Bronchial epithelial cell (primary cell): ENCODE data around the gene NPHP1. TPM values are rescaled to one million over a fixed set of nuclear protein-coding genes. Genes with fewer than 3 reads are reported as not detected.

Source experiments
- DNase-seq: peaks from one replicate; pipeline ENCODE4 v3.0.0-alpha.2; 2010; ENCODE audit warnings: low read depth
- FAIRE-seq: peaks from 2 replicates; lab custom pipeline; 2011; peaks lifted over from hg19 to GRCh38; lab: Jason Lieb, UNC
- H3K27me3 ChIP-seq: 2 replicates; pipeline ENCODE4 v1.5.1; 2011; ENCODE audit warnings: low read length; ENCODE audit not compliant: control insufficient read depth, insufficient read depth
- H3K36me3 ChIP-seq: 2 replicates; pipeline ENCODE4 v1.5.1; 2011; ENCODE audit warnings: low read length; ENCODE audit not compliant: control insufficient read depth, insufficient read depth
- H3K4me3 ChIP-seq: 2 replicates; pipeline ENCODE4 v1.5.1; 2011; ENCODE audit warnings: mild to moderate bottlenecking, low read depth, low read length, control low read depth
- total RNA-seq: library from RNA; depleted of rRNA; stranded (reverse); fragments of >200 nt; gene quantifications from 2 replicates; pipeline ENCODE4 v1.2.1, GENCODE V29; 2014
- TF ChIP-seq, protein P1 (sequence below): IDR thresholded peaks from 2 replicates; pipeline ENCODE4 v1.5.1; 2011; ENCODE audit warnings: mild to moderate bottlenecking, moderate library complexity, low read length, control low read depth, inconsistent platforms; ENCODE audit not compliant: insufficient read depth, severe bottlenecking

Gene NPHP1
- total RNA-seq, 1 donor from 2014 or later = 1.6 TPM

GRCh38 chr2:110124038-110124825 is 80.6 kb downstream of the NPHP1 start:
- TF ChIP-seq, protein P1, sequence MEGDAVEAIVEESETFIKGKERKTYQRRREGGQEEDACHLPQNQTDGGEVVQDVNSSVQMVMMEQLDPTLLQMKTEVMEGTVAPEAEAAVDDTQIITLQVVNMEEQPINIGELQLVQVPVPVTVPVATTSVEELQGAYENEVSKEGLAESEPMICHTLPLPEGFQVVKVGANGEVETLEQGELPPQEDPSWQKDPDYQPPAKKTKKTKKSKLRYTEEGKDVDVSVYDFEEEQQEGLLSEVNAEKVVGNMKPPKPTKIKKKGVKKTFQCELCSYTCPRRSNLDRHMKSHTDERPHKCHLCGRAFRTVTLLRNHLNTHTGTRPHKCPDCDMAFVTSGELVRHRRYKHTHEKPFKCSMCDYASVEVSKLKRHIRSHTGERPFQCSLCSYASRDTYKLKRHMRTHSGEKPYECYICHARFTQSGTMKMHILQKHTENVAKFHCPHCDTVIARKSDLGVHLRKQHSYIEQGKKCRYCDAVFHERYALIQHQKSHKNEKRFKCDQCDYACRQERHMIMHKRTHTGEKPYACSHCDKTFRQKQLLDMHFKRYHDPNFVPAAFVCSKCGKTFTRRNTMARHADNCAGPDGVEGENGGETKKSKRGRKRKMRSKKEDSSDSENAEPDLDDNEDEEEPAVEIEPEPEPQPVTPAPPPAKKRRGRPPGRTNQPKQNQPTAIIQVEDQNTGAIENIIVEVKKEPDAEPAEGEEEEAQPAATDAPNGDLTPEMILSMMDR = no peak
- no peaks in the 10 kb centered on the region for H3K27me3 ChIP-seq
- DNase-seq (no peak), FAIRE-seq (no peak)
- no peak overlapping the region for H3K4me3 ChIP-seq
- H3K36me3 ChIP-seq = no peaks in the 10 kb centered on the region

- Histone ChIP-seq H3K36me3 (no peaks in the 10 kb centered on the region), H3K27me3 (peaks cover 1% of the 10 kb centered on the region), H3K4me3 (no peak overlapping the region)
- no peak for DNase-seq
- TF ChIP-seq, protein P1 = no peak
- no peak for FAIRE-seq
Observed at GRCh38 chr2:110121592-110121991, 83.2 kb downstream of the NPHP1 start.

GRCh38 chr2:110121052-110121334 is 83.8 kb downstream of the NPHP1 start:
- DNase-seq (no peak), FAIRE-seq (no peak)
- Histone ChIP-seq H3K36me3 (no peaks in the 10 kb centered on the region), H3K27me3 (peaks cover 1% of the 10 kb centered on the region), H3K4me3 (no peak overlapping the region)
- TF ChIP-seq, protein P1 = no peak

DNA sequence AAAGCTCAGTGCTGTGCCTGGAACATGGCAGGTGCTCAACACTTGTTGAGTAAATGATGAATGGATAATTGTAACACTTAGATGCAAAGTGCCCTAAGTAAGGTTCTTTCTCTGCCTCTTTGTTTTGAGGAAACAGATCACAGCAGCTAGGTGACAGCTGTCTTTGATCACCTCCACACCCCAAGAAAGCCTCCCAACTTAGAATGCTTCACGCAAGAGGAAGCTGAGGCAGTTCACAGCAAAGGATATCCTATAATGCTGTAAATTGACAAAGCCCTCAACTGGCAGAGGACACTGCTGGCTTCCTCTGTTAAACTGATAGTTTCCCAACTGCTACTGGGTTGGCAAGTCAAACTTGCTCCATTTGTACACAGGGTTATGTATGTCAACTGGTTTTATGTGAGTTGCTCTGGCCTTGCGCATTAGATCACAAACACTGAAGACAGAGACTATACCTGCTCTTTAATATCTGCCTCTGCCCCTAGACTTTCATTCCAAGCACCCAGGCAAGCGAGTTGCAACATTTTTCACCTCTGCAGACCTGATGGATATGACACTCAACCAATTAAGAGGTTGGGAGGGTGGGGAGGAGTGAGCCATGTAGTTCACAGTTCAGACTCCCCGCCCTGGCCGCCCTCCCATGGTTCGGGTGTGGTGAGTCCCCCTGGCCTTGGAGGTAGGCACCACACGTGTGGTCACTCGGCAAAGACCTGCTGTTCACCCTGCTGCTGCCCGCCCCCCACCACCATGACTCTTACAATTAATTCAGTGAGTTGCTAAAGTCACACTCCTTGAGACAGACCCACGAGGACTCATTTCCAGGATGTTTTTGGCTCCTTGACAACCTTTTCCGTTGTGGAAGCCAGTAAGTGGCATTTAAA is 84.4 kb downstream of the NPHP1 start:
- Histone ChIP-seq H3K27me3 (peaks cover 1% of the 10 kb centered on the region), H3K4me3 (no peak overlapping the region), H3K36me3 (no peaks in the 10 kb centered on the region)
- DNase-seq = no peak
- FAIRE-seq = no peak
- TF ChIP-seq, protein P1 = no peak

GRCh38 chr2:110116033-110116710 is 88.6 kb downstream of the NPHP1 start:
- Histone ChIP-seq H3K36me3 (no peaks in the 10 kb centered on the region), H3K27me3 (peaks cover 1% of the 10 kb centered on the region), H3K4me3 (peak overlapping the region; percentile 92)
- FAIRE-seq (no peak), DNase-seq (peak; percentile 35)
- TF ChIP-seq, protein P1 = peak; percentile 70
